HG03097 (cell line): Measurements from ENCODE around the gene ZNF280A.
"Not testable (repeated sequence)": the region's sequence is repeated elsewhere in the genome, so short reads cannot be mapped to it uniquely, and the experiment has no call there.

ENCODE experiments used
- ATAC-seq: cut with Tn5 transposase; IDR thresholded peaks from one replicate; pipeline ENCODE4 v1.9.1; 2021; ENCODE audit not compliant: unreplicated experiment, low FRiP score

Gene ZNF280A

DNA sequence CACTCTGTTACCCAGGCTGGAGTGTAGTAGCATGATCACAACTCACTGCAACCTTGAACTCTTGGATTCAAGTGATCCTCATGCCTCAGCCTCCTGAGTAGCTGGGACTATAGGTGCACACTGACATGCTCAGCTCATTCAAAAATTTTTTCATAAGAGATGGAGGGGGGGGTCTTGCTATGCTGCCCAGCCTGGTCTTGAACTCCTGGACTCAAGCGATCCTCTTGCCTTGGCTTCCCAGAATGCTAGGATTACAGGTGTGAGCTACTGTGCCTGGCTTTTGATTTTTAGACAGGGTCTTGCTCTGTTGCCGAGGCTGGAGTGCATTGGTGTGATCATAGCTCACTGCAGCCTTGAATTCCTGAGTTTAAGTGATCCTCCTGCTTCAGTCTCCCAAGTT, 25.0 kb upstream of the ZNF280A start:
- ATAC-seq = no peak

DNA sequence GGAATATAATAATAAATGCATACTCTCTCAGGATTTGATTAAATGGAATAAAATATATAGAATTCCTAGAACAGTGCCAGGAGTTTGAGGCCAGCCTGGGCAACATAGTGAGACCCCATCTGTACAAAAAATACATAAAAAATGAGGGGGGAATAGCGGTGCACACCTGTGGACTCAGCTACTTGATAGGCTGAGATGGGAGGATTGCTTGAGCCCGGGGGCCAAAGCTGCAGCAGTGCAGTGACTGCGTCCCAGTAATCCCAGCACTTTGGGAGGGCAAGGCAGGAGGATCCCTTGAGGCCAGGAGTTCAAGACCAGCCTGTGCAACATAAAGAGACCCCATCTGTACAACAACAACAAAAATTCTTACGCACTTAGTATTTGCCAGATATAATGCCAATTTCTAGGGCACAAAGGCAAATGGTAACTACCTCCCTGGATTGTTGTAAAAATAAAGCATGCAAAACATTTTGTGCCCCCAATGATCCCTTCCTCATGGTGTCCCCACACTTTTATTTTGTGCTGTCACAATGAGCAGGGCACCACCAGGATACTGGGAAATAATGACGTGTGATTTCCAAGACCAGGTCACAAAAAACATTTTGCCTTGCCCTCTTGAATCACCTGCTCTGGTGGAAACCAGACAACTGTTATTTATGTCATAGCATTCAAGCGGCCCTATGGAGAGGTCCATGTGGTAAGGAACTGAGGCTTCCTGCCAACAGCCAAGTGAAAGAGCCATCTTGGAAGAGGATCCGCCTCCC, 18.3 kb upstream of the ZNF280A start:
- no peak for ATAC-seq

DNA sequence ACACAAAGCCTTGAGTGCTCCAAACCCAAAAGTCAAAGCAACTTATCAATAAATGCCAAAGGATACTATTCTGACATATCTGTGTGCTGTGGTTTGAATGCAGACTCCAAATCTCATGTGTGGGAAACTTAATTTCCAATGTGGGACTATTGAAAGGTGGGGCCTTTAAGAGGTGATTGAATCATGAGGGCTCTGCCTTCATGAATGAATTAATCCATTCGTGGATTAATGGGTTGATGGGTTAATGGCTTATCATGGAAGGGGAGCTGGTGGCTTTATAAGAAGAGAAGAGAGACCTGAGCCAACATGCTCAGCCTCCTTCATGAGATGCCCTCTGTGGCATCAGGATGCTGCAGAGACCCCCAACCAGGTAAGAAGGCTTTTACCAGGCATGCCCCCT, 16.8 kb upstream of the ZNF280A start:
- ATAC-seq = no peak

GRCh38 chr22:22536515-22536914, 16.4 kb upstream of the ZNF280A start:
- no peak for ATAC-seq

GRCh38 chr22:22535662-22536061, 15.6 kb upstream of the ZNF280A start:
- ATAC-seq = no peak

DNA sequence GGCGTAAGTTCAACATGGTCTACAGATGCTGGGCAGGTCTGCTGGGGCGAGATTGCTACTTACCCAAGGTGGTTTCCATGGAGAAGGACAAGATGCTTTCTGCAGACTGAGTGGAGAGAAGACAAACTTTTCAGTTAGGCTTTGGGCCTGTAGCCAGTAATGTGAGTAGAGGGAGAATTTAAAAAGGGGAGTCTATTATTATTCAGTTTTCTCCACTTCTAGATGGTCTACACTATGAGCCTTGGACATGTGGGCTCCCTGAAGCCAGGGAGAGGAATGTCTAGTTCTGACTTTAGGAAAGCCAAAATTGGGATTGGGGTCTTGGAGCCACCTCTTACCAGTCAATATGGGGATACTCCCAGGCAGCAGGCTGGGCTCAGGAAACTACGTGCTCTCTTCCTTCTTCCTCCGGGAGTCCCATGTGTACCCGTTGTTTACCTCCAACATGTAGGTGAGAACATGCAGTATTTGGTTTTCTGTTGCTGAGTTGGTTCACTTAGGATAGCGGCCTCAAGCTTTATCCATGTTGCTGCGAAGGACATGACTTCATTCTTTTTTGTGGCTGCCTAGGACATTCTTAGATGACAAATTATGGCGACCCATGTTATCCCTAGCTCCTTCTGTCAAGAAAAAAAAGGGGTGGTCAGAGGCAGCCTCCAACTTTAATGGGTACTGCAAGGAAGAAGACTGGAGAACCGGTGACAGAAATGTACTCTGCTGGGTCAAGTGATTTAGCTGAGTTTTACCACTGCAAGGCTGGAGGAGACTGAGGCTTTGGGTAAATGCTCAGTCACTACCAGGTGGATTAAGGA, 14.7 kb upstream of the ZNF280A start:
- ATAC-seq = no peak

DNA sequence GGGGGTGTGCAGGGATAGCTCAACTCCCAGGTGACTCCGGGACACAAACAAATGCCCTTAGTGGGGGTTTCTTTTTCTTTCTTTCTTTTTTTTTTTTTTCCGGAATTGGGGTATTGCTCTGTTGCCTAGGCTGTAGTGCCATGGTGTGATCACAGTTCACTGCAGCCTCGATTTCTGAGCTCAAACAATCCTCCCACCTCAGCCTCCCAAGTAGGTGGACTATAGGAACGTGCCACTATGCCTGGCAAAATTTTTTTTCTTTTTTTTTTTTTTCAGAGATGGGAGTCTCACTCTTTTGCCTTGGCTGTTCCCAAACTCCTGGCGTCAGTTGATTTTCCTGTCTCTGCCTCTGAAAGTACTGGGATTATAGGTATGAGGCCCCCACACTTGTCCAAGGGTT, 13.8 kb upstream of the ZNF280A start:
- ATAC-seq = no peak

GRCh38 chr22:22533417-22533816, 13.3 kb upstream of the ZNF280A start:
- no peak for ATAC-seq

DNA sequence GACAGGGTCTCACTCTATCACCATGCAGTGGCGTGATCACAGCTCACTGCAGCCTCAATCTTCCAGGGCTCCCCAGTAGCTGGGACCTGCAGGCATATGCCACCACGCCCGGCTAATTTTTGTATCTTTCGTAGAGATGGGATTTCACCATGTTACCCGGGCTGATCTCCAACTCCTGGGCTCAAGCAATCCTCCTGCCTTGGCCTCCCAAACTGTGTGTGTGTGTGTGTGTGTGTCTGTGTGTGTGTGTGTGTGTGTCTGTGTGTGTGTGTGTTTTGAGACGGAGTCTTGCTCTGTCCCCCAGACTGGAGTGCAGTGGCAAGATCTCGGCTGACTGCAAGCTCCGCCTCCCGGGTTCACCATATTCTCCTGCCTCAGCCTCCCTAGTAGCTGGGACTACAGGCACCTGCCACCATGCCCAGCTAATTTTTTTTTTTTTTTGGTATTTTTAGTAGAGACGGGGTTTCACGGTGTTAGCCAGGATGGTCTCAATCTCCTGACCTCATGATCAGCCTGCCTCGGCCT, 12.5 kb upstream of the ZNF280A start:
- not testable (repeated sequence) for ATAC-seq

DNA sequence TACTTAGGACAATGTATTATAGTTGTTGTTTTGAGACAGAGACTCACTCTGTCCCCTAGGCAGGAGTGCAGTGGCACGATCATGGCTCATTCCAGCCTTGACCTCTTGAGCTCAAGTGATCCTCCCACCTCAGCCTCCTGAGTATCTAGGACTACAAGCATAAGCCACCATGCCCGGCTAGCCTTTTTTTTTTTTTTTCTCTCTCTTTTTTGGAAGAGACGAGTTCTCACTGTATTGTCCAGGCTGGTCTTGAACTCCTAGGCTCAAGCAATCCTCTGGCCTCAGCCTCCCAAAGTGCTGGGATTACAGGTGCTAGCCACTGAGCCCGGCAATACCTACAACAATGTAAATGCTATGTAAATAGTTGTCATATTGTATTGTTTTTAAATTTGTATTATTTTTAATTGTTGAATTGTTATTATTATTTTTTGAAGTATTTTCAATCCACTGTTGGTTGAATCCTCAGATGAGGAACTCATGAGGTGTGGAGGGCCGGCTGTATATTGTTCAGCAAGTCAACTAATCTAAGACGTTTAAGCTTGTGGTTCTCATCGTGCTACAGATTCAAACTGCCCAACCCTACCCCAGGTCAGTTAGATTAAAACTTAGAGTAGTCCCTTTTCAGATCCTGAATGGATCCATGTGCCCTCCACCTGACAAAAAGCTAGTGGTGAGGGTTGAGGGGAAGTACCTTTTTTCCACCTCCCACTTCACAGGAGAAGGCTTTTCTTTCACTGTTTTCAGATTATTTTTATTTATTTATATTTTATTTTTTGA, 11.9 kb upstream of the ZNF280A start:
- no peak for ATAC-seq

GRCh38 chr22:22528780-22529179, 8.7 kb upstream of the ZNF280A start:
- no peak for ATAC-seq

- no peak for ATAC-seq
These were observed 7.2 kb upstream of the ZNF280A start for GRCh38 chr22:22527312-22527711.

DNA sequence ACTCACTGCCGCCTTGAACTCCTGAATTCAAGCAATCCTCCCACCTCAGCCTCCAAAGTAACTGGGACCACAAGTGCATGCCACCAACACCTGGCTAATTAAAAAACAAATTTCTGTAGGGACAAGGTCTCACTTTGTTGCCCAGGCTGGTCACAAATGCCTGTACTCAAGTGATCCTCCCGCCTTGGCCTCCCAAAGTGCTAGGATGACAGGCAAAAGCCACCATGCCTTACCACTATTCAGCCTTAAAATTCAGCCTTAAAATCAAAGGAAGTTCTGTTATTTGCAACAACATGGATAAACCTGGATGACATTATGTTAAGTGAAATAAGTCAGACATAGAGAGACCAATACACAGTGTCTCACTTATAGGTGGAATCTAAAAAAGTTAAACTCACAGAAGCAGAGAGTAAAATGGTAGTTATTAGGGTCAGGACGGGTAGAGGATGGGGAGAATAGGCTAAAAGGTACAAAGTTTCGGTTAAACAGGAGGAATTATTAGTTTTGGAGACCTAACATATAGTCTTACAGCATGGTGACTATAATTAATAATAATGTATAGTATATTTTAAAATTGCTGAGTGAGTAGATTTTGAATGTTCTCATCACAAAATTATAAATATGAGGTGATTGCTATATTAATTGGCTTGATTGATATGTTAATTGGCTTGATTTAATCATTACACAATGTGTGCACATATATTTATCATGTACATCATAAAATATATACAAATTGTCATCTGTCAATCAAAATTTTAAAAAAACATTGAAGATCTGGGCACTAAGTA, 6.2 kb upstream of the ZNF280A start:
- ATAC-seq = no peak

- ATAC-seq = no peak
These were observed 3.4 kb upstream of the ZNF280A start for GRCh38 chr22:22523494-22523893.

- ATAC-seq = no peak
These were observed 1.6 kb upstream of the ZNF280A start for GRCh38 chr22:22521631-22522030.

GRCh38 chr22:22520667-22521602, 865 bp upstream of the ZNF280A start:
- ATAC-seq = no peak

DNA sequence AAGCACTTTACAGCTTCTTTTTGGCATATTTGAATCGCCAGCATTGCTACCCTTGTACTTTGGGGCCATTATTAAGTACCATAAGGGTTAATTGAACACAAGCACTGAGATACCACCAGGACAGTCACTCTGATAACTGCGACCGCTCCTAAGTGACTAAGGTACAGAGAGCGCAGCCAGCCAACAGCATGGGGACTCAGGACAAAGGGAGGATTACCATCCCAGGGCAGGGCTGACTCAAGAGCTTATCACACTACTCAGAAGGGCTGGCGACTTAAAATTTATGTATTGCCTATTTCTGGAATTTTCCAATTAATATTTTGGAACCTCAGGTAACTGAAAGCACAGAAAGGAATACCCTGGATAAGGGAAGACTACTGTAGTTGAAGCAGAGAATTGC, 479 bp downstream of the ZNF280A start:
- ATAC-seq = no peak

- no peak for ATAC-seq
These were observed 3.1 kb downstream of the ZNF280A start for GRCh38 chr22:22516992-22517391.

DNA sequence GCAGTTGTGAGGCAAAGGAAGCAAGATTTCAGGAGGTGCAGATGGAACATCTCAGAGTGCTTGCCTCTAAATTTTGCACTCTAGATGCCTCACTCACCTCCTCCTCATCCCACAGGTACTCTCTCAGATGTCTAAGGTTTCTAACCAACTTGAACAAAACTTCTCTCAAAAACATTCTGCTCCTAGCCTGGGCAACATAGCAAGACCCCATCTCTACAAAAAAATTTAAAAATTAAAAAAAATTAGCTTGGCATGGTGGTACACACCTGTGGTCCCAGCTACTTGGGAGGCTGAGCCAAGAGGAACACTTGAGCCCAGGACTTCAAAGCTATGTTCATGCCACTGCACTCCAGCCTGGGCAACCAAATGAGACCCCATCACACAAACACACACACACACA, 4.2 kb downstream of the ZNF280A start:
- ATAC-seq = no peak
